Endothelial cell of umbilical vein (primary cell): ENCODE results near the gene TMEM181.

Experiments used
- CTCF ChIP-seq, 2 donors: IDR thresholded peaks; 1 replicate in 1 of 2; 2 replicates in 1 of 2; pipeline ENCODE4 v1.5.1; 2011; ENCODE audit warnings: low read length in 2 of 2, mild to moderate bottlenecking in 2 of 2, moderate library complexity in 2 of 2, control low read depth in 1 of 2, inconsistent platforms in 1 of 2, low read depth in 1 of 2; ENCODE audit not compliant: insufficient read depth in 1 of 2; ENCODE audit errors: extremely low read depth in 1 of 2
- EZH2 ChIP-seq: IDR thresholded peaks from 2 replicates; pipeline ENCODE4 v1.6.1; 2012; ENCODE audit warnings: borderline replicate concordance, low read depth, mild to moderate bottlenecking, moderate library complexity, low read length, inconsistent platforms; ENCODE audit not compliant: severe bottlenecking
- GATA2 ChIP-seq: IDR thresholded peaks from 2 replicates; pipeline ENCODE4 v1.7.0; 2011; ENCODE audit warnings: low read depth, mild to moderate bottlenecking, moderate library complexity, mixed read lengths, low read length; ENCODE audit not compliant: insufficient read length, insufficient read depth
- JUN ChIP-seq: IDR thresholded peaks from 2 replicates; pipeline ENCODE4 v1.6.1; 2011; ENCODE audit warnings: borderline replicate concordance, low read depth; ENCODE audit not compliant: insufficient read length, insufficient read depth
- MAX ChIP-seq: IDR thresholded peaks from 2 replicates; pipeline ENCODE4 v1.6.1; 2011; ENCODE audit not compliant: insufficient read depth, insufficient read length
- MYC ChIP-seq: IDR thresholded peaks from one replicate; pipeline ENCODE4 v1.6.1; 2011; ENCODE audit warnings: mild to moderate bottlenecking, low read depth, low read length
- POLR2A ChIP-seq: IDR thresholded peaks from 2 replicates; pipeline ENCODE4 v1.6.1; 2012; ENCODE audit warnings: low read depth, mild to moderate bottlenecking, control low read depth, low read length
- POLR2AphosphoS5 ChIP-seq: IDR thresholded peaks from 2 replicates; pipeline ENCODE4 v1.6.1; 2012; ENCODE audit warnings: low read depth, mild to moderate bottlenecking, control low read depth, low read length, moderate library complexity; ENCODE audit not compliant: insufficient read depth

- TF ChIP-seq CTCF (IDR thresholded peaks at IDR 0.05; ENCODE audit: extremely low read depth in 1 of 2, insufficient read depth in 1 of 2, low read depth in 1 of 2, low read length in 2 of 2), result no peak
- no peak for TF ChIP-seq POLR2AphosphoS5
- TF ChIP-seq JUN, result no peak
- TF ChIP-seq POLR2A, result no peak
- no peak for TF ChIP-seq MAX
- TF ChIP-seq EZH2, result no peak
- TF ChIP-seq MYC, result no peak
- no peak for TF ChIP-seq GATA2
Measured at GRCh38 chr6:158662607-158662953, 102.7 kb downstream of the TMEM181 start.
